Brain microvascular endothelial cell (primary cell): Measurements from ENCODE around the gene COPS3.
A peak's percentile ranks its signal among the peaks of the same experiment; 100 is the strongest.

ENCODE experiments used
- DNase-seq: peaks from one replicate; pipeline ENCODE4 v3.0.0-alpha.2; 2020
- H3K27ac ChIP-seq: fragments of 250-450 bp; sonication (Bioruptor Pico); 2 replicates; pipeline ENCODE4 v1.5.1; 2020; ENCODE audit warnings: mild to moderate bottlenecking, moderate library complexity
- H3K27me3 ChIP-seq: fragments of 250-450 bp; sonication (Bioruptor Pico); replicated peaks from 2 replicates; pipeline ENCODE4 v1.5.1; 2020; ENCODE audit warnings: mild to moderate bottlenecking
- H3K36me3 ChIP-seq: fragments of 250-450 bp; sonication (Bioruptor Pico); replicated peaks from 2 replicates; pipeline ENCODE4 v1.5.1; 2020; ENCODE audit warnings: mild to moderate bottlenecking
- H3K4me3 ChIP-seq: 2 replicates; pipeline ENCODE4 v1.5.1; 2011; ENCODE audit warnings: low read depth, mild to moderate bottlenecking, control low read depth, low read length, moderate library complexity
- in situ Hi-C: cut with HindIII; loops from 2 replicates; pipeline ENCODE4 v1.10.0; 2017; ENCODE audit warnings: low sequenced_read_pairs, low pct_ligation_motif_present
- TF ChIP-seq, protein P1 (sequence below): IDR thresholded peaks from 2 replicates; pipeline ENCODE4 v1.5.1; 2011; ENCODE audit warnings: low read depth, mild to moderate bottlenecking, moderate library complexity, low read length, control low read depth, inconsistent platforms; ENCODE audit errors: missing control alignments

Gene COPS3

DNA sequence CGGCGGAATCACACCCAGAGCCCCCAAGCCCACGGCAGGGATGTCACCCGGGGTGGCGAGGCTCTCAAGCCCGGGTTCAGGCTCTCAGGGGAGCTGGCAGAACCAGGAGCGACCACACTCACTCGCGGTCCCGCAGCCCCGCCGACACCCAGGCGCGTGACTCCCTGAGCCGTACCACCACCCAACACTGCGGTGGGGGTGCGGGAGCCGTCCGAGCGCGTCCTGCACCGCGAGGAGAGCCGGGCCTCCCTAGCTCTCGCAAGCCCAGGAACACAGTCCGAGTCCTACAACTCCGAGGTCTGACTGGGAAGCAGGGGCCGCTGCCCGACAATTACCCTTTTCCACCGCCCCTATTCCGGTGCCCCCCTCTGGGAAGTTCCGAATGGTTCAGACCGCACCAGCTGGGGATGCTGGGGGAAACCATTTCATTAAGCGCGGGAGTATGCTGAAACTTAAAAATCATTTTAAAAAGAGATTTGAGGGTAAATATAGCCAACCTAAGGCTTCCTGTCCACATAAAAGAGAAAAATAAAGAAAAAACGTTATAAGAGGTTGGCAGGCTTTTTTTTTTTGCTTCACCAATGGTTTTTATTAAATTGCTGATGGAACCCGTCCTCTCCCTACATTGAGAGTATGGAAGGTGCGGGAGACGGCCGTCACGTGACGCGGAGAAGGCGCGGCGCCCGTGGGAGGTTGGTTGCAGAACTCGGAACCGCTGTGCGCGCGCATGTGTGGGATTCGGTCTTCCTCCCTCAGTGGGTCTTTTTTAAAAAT, 43.8 kb downstream of the COPS3 start, which contains the start of gene FLCN:
FLCN (minus strand) TSS at position 143 of the 774 bp plus-strand sequence. CDS start 9,031 bp downstream, outside the sequence.
- TF ChIP-seq, protein P1, sequence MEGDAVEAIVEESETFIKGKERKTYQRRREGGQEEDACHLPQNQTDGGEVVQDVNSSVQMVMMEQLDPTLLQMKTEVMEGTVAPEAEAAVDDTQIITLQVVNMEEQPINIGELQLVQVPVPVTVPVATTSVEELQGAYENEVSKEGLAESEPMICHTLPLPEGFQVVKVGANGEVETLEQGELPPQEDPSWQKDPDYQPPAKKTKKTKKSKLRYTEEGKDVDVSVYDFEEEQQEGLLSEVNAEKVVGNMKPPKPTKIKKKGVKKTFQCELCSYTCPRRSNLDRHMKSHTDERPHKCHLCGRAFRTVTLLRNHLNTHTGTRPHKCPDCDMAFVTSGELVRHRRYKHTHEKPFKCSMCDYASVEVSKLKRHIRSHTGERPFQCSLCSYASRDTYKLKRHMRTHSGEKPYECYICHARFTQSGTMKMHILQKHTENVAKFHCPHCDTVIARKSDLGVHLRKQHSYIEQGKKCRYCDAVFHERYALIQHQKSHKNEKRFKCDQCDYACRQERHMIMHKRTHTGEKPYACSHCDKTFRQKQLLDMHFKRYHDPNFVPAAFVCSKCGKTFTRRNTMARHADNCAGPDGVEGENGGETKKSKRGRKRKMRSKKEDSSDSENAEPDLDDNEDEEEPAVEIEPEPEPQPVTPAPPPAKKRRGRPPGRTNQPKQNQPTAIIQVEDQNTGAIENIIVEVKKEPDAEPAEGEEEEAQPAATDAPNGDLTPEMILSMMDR, result no peak

DNA sequence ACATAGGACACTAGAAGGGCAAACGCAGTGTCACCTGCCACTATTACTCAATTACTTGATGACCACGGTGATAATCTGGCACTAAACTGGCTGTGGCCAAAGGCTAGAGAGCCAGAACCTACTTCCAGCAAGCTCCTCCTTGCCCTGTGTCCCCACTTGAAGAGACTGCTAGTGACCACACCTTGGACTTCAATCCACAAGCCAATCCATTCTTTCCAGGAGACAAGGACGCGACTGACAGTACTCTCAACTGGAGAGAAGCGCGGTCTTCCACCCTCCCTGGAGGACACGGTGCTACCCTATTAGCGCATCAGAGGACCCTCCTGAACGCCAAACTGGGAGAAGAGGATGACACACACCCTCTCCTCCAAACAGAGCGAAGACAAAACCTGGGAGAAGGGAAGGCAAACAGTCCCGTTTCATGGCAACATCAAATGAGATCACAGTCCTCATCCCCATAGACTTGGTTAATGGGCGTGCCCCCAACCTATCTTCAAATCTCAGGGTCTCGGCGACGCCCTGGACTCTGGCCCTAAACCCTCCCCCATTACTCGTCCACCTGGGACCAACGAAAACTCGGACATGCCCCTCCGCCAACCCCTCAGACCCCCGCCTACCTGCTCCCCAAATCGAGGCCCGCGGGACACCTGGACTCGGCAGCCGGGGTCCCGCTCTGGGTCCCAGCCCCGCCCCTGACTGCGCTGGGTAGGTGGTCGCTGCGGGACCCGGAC, 44.6 kb downstream of the COPS3 start:
- Histone ChIP-seq H3K4me3 (peak overlapping the region; percentile 99), H3K27me3 (no peaks in the 10 kb centered on the region), H3K36me3 (peaks cover 11% of the 10 kb centered on the region), H3K27ac (peak overlapping the region; percentile 100)
- peak; percentile 24 for DNase-seq
- in situ Hi-C loops, result no loop called here
- TF ChIP-seq, protein P1, result no peak

More for the DNA sequence above, 43.8 kb downstream of the COPS3 start, which contains the start of gene FLCN:
- Histone ChIP-seq H3K27ac (peak within 1 kb of the TSS; percentile 100), H3K4me3 (peak within 1 kb of the TSS; percentile 99), H3K36me3 (peaks cover 6% of the 10 kb centered on the region), H3K27me3 (no peaks in the 10 kb centered on the region)
- in situ Hi-C loops, result no loop called here
- peak; percentile 74 for DNase-seq

DNA sequence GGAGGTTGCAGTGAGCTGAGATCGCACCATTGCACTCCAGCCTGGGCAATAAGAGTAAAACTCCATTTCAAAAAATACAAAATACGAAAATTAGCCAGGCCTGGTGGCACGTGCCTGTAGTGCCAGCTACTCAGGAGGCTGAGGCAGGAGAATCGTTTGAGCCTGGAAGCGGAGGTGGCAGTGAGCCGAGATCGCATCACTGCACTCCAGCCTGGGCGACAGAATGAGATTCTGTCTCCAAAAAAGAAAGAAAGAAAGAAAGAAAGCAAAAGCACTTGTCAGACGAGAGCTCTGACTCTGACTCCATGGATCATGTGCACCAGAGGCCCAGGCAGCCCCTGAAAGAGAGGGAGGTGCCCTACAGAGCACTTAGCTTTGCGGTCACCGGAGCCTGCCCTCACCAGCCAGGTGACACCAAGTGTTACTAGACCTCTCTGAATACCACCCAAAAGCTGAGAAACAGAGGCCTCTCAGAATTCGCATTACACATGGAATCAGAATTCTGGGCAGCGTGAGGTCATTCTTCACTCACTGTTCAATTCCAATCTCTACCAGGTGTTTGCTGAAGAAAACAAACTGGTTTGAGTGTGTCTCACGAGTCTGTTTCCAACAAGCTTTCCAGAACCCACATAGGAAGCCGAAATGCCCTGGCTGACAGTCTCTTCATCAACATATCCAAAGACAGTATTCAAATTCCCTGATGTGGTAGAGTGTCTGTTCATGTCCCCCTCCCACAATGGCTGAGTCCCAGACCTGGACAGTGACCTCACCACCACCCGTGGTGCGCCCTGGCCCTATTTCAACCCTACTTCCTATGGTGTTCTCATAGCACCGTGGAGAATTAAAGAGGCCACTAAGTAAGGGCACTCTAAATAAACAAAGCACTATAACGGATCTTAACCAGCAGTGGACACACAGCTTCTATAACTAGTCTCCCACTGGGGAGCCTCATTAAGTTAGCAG, 45.6 kb downstream of the COPS3 start:
- Histone ChIP-seq H3K27ac (peak overlapping the region; percentile 100), H3K36me3 (peaks cover 18% of the 10 kb centered on the region), H3K4me3 (peak overlapping the region; percentile 99), H3K27me3 (no peaks in the 10 kb centered on the region)
- DNase-seq, result peak; percentile 28
- in situ Hi-C loops, result no loop called here
- TF ChIP-seq, protein P1, result no peak

DNA sequence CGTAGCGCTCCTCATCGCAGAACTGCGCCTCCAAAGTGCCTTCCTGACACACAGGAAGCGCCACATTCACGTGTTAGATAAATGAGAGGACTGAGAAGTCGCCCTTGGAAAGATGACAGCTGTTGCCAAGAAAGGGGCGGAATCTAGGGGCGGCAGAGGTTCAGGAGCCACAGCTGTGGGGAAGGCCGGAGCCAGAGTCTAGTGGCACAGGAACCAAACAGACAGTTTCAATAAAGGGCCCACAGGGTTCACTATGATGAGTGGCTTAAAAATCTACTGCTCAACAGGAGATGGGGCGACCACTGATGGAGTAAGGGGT, 48.8 kb downstream of the COPS3 start:
- Histone ChIP-seq H3K36me3 (peaks cover 49% of the 10 kb centered on the region), H3K4me3 (no peak overlapping the region), H3K27me3 (no peaks in the 10 kb centered on the region), H3K27ac (no peak overlapping the region)
- TF ChIP-seq, protein P1, result no peak
- in situ Hi-C loops, result no loop called here
- DNase-seq, result no peak

DNA sequence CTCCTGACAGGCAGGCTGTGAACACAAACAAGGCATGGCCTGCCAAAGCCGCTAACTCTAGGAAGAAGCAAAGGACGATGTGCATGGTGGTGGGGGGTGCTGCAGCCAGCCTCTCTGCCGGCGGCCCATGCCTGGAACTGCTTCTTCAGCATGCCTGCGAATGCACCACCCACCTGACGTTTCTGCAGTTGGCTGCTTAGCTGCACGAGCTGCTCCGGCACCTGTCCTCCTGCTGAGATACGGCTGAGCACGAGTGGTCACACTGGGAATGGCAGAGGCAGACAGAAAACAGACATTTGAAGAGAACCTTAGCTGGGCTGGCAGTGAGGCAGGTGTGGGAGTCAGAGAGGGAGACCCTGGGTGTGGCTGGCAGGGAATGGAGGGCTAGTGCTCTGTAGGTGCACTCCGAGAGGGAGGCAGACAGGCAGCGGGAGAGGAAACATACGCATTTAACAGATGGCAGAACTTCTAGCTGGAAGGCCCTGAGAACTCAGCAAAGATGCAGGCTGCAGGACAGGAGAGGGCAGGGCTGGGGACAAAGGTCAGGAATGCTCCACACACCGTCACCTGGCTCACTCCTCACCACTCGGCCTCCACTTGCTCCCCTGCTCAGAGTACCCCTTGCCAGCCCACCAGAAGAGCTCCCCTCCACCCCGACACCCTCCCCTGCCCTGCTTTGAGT, 49.3 kb downstream of the COPS3 start:
- in situ Hi-C loops, result no loop called here
- Histone ChIP-seq H3K27ac (no peak overlapping the region), H3K27me3 (no peaks in the 10 kb centered on the region), H3K36me3 (peaks cover 52% of the 10 kb centered on the region), H3K4me3 (no peak overlapping the region)
- TF ChIP-seq, protein P1, result no peak
- DNase-seq, result no peak
